Astrocyte (in vitro differentiated cells and primary cell): ENCODE data around the gene SLC38A10.

ENCODE experiments used
- EZH2 ChIP-seq: IDR thresholded peaks from 2 replicates; pipeline ENCODE4 v1.6.1; 2012; ENCODE audit warnings: mild to moderate bottlenecking, low read length, inconsistent platforms; ENCODE audit not compliant: insufficient read depth
- TF ChIP-seq, protein P1 (sequence below): IDR thresholded peaks from 2 replicates; pipeline ENCODE4 v1.5.1; 2011; ENCODE audit warnings: low read depth, mild to moderate bottlenecking, inconsistent platforms, low read length, moderate library complexity; ENCODE audit not compliant: insufficient read depth

DNA sequence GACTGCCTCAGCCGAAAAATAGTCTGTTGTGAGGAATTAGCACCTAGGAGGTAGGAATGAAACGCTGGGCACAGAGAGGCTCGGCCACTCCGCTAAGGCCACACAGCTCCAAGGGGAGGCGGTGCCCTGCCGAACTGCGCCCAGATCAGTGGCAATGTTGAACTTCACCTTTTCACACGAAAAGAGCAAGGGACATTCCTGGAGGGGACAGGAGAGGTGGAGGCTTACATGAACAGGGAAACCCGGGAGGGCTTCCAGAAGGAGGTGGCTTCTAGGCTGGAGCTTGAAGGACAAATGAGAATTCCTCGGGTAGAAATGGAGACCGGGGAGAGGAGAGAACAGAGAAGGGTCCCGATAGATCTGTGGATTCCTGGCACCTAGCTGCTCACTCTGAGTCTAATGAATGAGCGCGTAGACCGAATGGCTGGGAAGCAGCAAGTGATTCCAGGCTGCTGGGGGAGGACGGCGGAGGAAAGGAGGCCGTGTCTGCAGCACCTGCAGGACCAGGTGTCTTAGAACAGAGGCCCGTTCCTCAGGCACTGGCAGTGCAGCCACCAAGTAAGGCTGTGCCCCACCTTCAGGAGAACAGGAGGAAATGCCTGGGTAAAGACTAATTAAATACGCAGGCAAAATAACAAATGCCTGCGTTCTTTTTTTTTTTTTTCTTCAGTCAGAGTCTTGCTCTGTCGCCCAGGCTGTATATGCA lies 722 bp upstream of the SLC38A10 start:
- TF ChIP-seq, protein P1, sequence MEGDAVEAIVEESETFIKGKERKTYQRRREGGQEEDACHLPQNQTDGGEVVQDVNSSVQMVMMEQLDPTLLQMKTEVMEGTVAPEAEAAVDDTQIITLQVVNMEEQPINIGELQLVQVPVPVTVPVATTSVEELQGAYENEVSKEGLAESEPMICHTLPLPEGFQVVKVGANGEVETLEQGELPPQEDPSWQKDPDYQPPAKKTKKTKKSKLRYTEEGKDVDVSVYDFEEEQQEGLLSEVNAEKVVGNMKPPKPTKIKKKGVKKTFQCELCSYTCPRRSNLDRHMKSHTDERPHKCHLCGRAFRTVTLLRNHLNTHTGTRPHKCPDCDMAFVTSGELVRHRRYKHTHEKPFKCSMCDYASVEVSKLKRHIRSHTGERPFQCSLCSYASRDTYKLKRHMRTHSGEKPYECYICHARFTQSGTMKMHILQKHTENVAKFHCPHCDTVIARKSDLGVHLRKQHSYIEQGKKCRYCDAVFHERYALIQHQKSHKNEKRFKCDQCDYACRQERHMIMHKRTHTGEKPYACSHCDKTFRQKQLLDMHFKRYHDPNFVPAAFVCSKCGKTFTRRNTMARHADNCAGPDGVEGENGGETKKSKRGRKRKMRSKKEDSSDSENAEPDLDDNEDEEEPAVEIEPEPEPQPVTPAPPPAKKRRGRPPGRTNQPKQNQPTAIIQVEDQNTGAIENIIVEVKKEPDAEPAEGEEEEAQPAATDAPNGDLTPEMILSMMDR = peak; percentile 34
- TF ChIP-seq EZH2 = no peak
